GM18505 (cell line): Measurements from ENCODE around the gene CDC27.

ENCODE experiments used
- ATAC-seq: cut with Tn5 transposase; IDR thresholded peaks from one replicate; pipeline ENCODE4 v1.9.1; 2021; ENCODE audit not compliant: unreplicated experiment
- POLR2A ChIP-seq: IDR thresholded peaks from 4 replicates; pipeline ENCODE4 v1.6.1; 2011; ENCODE audit warnings: borderline replicate concordance; ENCODE audit not compliant: insufficient read depth, insufficient read length; ENCODE audit errors: extremely low read depth

CDC27 gene

GRCh38 chr17:47210779-47211178 is 21.7 kb upstream of the CDC27 start:
- TF ChIP-seq POLR2A, result no peak
- no peak for ATAC-seq

DNA sequence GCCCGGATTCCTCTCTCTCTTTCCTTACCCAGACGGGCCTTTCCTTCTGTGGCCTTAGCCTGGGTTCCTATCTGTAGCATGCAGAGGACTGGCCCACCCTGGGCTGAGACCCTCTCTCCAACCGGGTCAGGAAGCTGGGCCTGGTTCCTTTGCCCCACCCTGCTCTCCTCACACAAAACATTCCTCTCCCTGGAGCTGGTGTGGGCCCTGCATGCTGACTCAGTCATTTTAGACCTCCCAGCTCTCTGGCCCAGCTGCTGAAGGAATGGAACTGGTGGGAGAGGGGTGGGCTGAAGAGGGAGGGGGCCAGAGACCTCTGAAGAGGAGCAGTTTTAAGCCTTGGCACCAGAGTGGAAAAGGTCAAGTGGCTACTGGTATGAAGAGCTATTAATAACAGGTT is 21.0 kb upstream of the CDC27 start:
- no peak for TF ChIP-seq POLR2A
- ATAC-seq, result no peak

DNA sequence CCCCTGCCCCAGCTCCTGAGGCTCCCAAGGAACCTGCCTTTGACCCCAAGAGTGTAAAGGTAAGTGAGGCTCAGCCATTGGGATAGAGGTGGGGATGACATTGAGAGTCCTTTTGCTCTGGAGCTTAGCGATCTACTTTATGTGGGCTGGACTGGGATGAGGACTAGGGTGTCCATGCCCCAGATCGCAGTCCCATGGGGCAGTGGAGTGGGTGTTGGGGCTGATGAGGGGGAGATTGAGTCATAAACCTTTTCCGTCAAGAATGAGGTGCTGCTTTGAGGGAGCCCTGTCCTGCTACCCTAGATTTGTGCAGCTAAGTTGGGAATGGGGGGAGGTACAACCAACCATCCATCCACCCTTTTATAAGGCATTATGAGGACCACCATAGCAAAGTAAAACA is 20.4 kb upstream of the CDC27 start:
- ATAC-seq, result no peak
- no peak for TF ChIP-seq POLR2A

- ATAC-seq, result no peak
Measured at GRCh38 chr17:47208744-47209488, 19.8 kb upstream of the CDC27 start, which contains the start of gene MYL4. TSS of gene MYL4 (plus strand) at chr17:47209348. CDS start at chr17:47209423, 75 bp downstream.

DNA sequence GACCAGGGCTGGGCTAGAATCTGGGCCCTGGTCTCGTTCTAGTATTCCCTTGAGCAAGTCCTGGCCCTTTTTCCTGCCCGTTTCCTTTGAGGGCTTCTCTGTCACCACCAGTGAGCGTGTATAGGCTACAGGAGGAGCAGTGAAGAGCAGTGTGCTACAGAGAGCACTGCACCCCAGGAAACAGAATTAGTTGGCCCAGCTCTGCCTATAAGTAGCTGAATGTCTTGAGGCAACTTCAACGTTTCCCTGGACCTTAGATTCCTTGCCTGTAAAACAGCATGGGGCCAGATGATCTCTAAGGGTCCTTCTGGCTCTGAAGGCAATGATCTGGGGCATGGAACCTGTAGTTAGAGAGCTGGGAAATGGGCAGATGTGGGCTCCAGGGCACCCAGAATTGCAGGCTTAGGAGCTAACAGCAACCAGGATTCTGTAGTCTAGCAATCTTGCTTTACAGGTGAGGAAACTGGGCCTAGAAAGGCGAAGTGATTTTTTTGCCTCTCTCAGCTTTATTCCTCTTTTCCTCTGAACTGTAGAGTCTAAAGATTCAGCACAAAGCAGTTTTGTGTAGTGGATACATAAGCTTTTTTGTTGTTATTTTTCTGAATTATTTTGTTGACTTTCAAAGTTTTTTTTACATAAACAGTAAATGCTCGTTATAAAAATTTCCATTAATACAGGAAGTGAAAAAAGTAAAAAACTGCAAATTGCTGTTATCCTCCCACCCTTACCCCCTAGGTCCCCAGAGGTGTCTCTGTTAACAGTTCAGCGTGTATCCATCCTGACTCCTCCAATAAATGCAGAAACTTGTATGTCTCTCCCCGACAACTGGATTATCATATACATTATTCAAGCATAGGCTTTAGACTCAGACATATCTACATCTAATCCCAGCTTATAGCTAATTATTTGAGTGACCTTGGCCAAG is 18.3 kb upstream of the CDC27 start:
- no peak for ATAC-seq
- TF ChIP-seq POLR2A, result no peak

More at GRCh38 chr17:47208744-47209488, 19.8 kb upstream of the CDC27 start, which contains the start of gene MYL4:
- no peak for TF ChIP-seq POLR2A

DNA sequence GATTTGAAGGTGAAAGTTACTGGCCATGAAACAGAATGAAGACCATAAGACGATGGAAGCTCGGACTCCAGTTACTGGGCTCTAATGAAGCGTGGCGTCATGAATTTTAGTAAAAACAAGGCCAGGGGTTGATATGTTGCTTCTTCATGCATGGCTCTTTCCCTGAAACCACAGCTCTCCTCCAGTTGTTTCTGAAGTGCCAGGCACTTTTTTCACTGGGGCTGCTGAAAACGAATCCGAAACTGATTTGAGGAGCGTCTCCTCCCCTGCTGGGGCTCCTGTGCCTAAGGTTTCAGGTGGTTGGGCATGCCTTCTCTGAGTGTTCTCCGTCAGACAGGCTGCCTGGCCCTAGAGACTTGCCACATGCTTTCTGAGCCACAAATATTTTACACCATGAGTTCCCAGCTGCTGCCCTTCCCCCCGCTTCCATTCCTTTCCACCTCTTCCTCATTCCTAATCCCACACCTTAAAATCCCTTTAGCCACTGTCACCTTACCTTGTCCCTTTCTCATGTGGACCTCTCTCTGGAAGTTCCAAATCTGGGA is 16.4 kb upstream of the CDC27 start:
- peak; percentile 53 for ATAC-seq

DNA sequence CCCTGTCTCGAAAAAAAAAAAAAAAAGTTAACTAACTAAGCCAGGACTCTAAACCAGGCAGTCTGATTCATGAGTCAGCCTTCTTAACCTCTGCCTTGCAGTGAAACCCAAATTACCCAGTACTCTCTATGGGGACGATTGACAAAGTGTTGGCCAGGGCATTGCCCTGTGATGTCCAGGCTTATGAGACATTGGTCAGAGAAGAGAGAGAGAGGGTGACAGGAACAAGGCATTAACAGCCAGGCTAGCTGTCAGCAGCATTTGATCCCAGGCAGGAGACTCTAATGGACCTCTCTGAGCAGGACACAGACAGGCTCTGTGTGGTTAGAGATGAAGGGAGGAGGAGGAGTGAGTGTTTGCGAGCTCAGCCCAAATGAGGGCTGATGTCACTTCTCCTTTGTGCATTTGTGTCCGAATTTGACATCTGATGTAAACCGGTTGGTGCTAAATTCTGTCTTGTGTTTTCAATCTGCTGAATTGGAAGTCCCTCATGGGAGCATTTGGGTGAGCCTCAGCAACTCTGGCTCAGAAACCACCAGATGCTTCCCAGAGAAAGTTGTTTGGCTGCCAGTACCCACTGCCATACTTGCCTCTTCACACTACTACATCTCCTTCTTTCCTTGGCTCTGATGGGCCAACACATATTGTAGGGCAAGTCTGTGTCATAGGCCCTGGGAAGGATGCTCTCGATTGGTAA is 15.8 kb upstream of the CDC27 start:
- peak; percentile 68 for TF ChIP-seq POLR2A
- peak; percentile 46 for ATAC-seq

More for the DNA sequence above, 16.4 kb upstream of the CDC27 start:
- no peak for TF ChIP-seq POLR2A

GRCh38 chr17:47203984-47204721 is 15.1 kb upstream of the CDC27 start:
- TF ChIP-seq POLR2A, result no peak

GRCh38 chr17:47201166-47201565 is 12.1 kb upstream of the CDC27 start:
- TF ChIP-seq POLR2A, result no peak
- ATAC-seq, result no peak

More at GRCh38 chr17:47203984-47204721, 15.1 kb upstream of the CDC27 start:
- no peak for ATAC-seq

- TF ChIP-seq POLR2A, result no peak
- no peak for ATAC-seq
Measured at GRCh38 chr17:47200325-47200664, 11.2 kb upstream of the CDC27 start.

GRCh38 chr17:47199627-47200324 is 10.7 kb upstream of the CDC27 start:
- no peak for ATAC-seq
- no peak for TF ChIP-seq POLR2A

DNA sequence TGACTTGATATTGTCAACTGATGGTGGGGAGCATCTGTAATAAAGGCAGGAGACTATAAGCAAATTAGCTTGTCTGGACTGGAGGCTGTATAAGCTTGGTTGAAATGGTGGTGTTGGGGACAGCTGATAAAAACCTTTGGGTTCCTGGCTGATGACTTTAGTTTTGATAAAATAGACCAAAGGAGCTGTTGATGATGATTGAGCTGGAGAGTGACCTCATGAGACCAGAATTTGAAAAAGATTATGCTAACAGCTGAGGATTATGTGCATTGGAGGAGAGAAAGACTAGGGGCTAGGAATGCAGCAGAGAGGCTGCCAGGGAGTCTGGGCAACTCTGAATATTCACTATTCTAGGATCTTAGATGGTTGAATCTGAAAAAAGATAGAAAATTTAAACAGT is 8.7 kb upstream of the CDC27 start:
- no peak for TF ChIP-seq POLR2A
- no peak for ATAC-seq
